Activated CD4-positive, alpha-beta T cell treated with anti-CD3 and anti-CD28 coated beads, Interleukin-2, amount 10 ng/mL, durations not matched to agents 7 days and 5 days (primary cell): ENCODE results near the gene YEATS2. TPM values are rescaled to one million over a fixed set of nuclear protein-coding genes. Genes with fewer than 3 reads are reported as not detected.
"Not testable (repeated sequence)": the region's sequence is repeated elsewhere in the genome, so short reads cannot be mapped to it uniquely, and the experiment has no call there.

ENCODE experiments used
- CTCF ChIA-PET: fragments of 350-600 bp; sonication (Branson Sonifier 250); formaldehyde crosslinking; loops from one replicate; lab custom pipeline; 2021; ENCODE audit warnings: antibody characterized with exemption; lab: Charles Lee
- POLR2A ChIA-PET: fragments of 350-600 bp; sonication (Branson Sonifier 250); formaldehyde crosslinking; loops from one replicate; lab custom pipeline; 2021; ENCODE audit warnings: antibody characterized with exemption; lab: Charles Lee
- DNase-seq: peaks from one replicate; pipeline ENCODE4 v3.0.0-alpha.2; 2020
- H3K27ac Mint-ChIP-seq: one replicate; pipeline ENCODE4 v1.8.0; 2021; ENCODE audit warnings: mild to moderate bottlenecking, moderate library complexity, mixed read lengths
- H3K27me3 Mint-ChIP-seq: one replicate; pipeline ENCODE4 v1.8.0; 2021; ENCODE audit warnings: mixed read lengths
- H3K36me3 Mint-ChIP-seq: one replicate; pipeline ENCODE4 v1.8.0; 2021; ENCODE audit warnings: low read depth, mixed read lengths
- H3K4me1 Mint-ChIP-seq: one replicate; pipeline ENCODE4 v1.8.0; 2021; ENCODE audit warnings: mixed read lengths
- H3K4me3 Mint-ChIP-seq: one replicate; pipeline ENCODE4 v1.8.0; 2021; ENCODE audit warnings: mild to moderate bottlenecking, moderate library complexity, mixed read lengths
- H3K9me3 Mint-ChIP-seq: one replicate; pipeline ENCODE4 v1.8.0; 2021; ENCODE audit warnings: mixed read lengths
- total RNA-seq, 2 experiments: library from RNA; stranded (reverse); gene quantifications; one replicate each; pipeline ENCODE4 v1.2.3, GENCODE V29; 2021

Gene YEATS2
- total RNA-seq, 2 experiments from 2014 or later: 48.2 to 48.7 TPM

GRCh38 chr3:183766107-183766506 lies 68.5 kb downstream of the YEATS2 start:
- Mint-ChIP-seq H3K27me3 (no peaks in the 10 kb centered on the region), H3K4me1 (peaks cover 25% of the 10 kb centered on the region), H3K27ac (peak overlapping the region; percentile 34), H3K36me3 (peaks cover 36% of the 10 kb centered on the region), H3K9me3 (no peaks in the 10 kb centered on the region), H3K4me3 (no peak overlapping the region)
- CTCF ChIA-PET: interaction anchor here (0.5 to 2.8 kb wide), 4 partner anchors 17 to 318 kb away, joined by 3 to 10 read pairs (median 6); no protein-coding TSS in a partner anchor
- POLR2A ChIA-PET: interaction anchor here (0.6 kb wide), 1 partner anchor 151 kb away, joined by 3 read pairs; no protein-coding TSS in a partner anchor
- DNase-seq: no peak

- DNase-seq: peak; percentile 83
- peaks cover 25% of the 10 kb centered on the region for H3K4me1 Mint-ChIP-seq
- no peak overlapping the region for H3K4me3 Mint-ChIP-seq
- peak overlapping the region; percentile 34 for H3K27ac Mint-ChIP-seq
- H3K27me3 Mint-ChIP-seq: no peaks in the 10 kb centered on the region
- POLR2A ChIA-PET: no interaction called here
- H3K9me3 Mint-ChIP-seq: no peaks in the 10 kb centered on the region
- H3K36me3 Mint-ChIP-seq: peaks cover 31% of the 10 kb centered on the region
- CTCF ChIA-PET: interaction anchor here (0.5 to 2.8 kb wide), 23 partner anchors 8 to 578 kb away, joined by 3 to 10 read pairs (median 3); partner anchors contain the start of gene KLHL24
These were observed 69.4 kb downstream of the YEATS2 start for GRCh38 chr3:183766745-183767606.

GRCh38 chr3:183768114-183768513 lies 70.5 kb downstream of the YEATS2 start:
- H3K9me3 Mint-ChIP-seq: no peaks in the 10 kb centered on the region
- CTCF ChIA-PET: interaction anchor here (0.9 kb wide), 1 partner anchor 17 kb away, joined by 3 read pairs; no protein-coding TSS in a partner anchor
- no peaks in the 10 kb centered on the region for H3K27me3 Mint-ChIP-seq
- H3K4me3 Mint-ChIP-seq: no peak overlapping the region
- no peak for DNase-seq
- peaks cover 25% of the 10 kb centered on the region for H3K36me3 Mint-ChIP-seq
- H3K4me1 Mint-ChIP-seq: peaks cover 25% of the 10 kb centered on the region
- POLR2A ChIA-PET: no interaction called here
- H3K27ac Mint-ChIP-seq: no peak overlapping the region

GRCh38 chr3:183769453-183769852 lies 71.9 kb downstream of the YEATS2 start:
- no peak for DNase-seq
- H3K27ac Mint-ChIP-seq: no peak overlapping the region
- POLR2A ChIA-PET: no interaction called here

GRCh38 chr3:183774631-183775030 lies 77.0 kb downstream of the YEATS2 start:
- Mint-ChIP-seq H3K4me1 (no peaks in the 10 kb centered on the region), H3K27ac (no peak overlapping the region), H3K4me3 (no peak overlapping the region), H3K27me3 (no peaks in the 10 kb centered on the region), H3K9me3 (no peaks in the 10 kb centered on the region), H3K36me3 (peaks cover 45% of the 10 kb centered on the region)
- POLR2A ChIA-PET: no interaction called here
- no peak for DNase-seq
- CTCF ChIA-PET: interaction anchor here (0.8 to 1.3 kb wide), 3 partner anchors 8 to 34 kb away, joined by 3 to 4 read pairs (median 4); no protein-coding TSS in a partner anchor

More at GRCh38 chr3:183769453-183769852, 71.9 kb downstream of the YEATS2 start:
- Mint-ChIP-seq H3K9me3 (no peaks in the 10 kb centered on the region), H3K4me1 (peaks cover 23% of the 10 kb centered on the region), H3K27me3 (no peaks in the 10 kb centered on the region), H3K36me3 (peaks cover 28% of the 10 kb centered on the region), H3K4me3 (no peak overlapping the region)
- CTCF ChIA-PET: no interaction called here

- Mint-ChIP-seq H3K27me3 (no peaks in the 10 kb centered on the region), H3K9me3 (no peaks in the 10 kb centered on the region), H3K4me3 (no peak overlapping the region), H3K36me3 (peaks cover 49% of the 10 kb centered on the region), H3K4me1 (no peaks in the 10 kb centered on the region), H3K27ac (no peak overlapping the region)
- POLR2A ChIA-PET: no interaction called here
- no peak for DNase-seq
- CTCF ChIA-PET: interaction anchor here (1.3 kb wide), 1 partner anchor 9 kb away, joined by 4 read pairs; no protein-coding TSS in a partner anchor
These were observed 78.2 kb downstream of the YEATS2 start for GRCh38 chr3:183775781-183776180.

- H3K4me3 Mint-ChIP-seq, POLR2A ChIA-PET, H3K4me1 Mint-ChIP-seq, DNase-seq, H3K27me3 Mint-ChIP-seq, H3K9me3 Mint-ChIP-seq, CTCF ChIA-PET: not testable (repeated sequence)
- peaks cover 53% of the 10 kb centered on the region for H3K36me3 Mint-ChIP-seq
- peak overlapping the region; percentile 13 for H3K27ac Mint-ChIP-seq
These were observed 78.9 kb downstream of the YEATS2 start for GRCh38 chr3:183776451-183776850.

GRCh38 chr3:183777016-183777618 lies 79.5 kb downstream of the YEATS2 start:
- ChIA-PET CTCF (no interaction called here), POLR2A (no interaction called here)
- H3K27me3 Mint-ChIP-seq: no peaks in the 10 kb centered on the region
- no peak overlapping the region for H3K4me3 Mint-ChIP-seq
- peaks cover 56% of the 10 kb centered on the region for H3K36me3 Mint-ChIP-seq
- no peaks in the 10 kb centered on the region for H3K9me3 Mint-ChIP-seq
- no peak for DNase-seq
- no peaks in the 10 kb centered on the region for H3K4me1 Mint-ChIP-seq
- H3K27ac Mint-ChIP-seq: no peak overlapping the region

GRCh38 chr3:183779896-183780465 lies 82.4 kb downstream of the YEATS2 start:
- H3K27me3 Mint-ChIP-seq: no peaks in the 10 kb centered on the region
- H3K9me3 Mint-ChIP-seq: no peaks in the 10 kb centered on the region
- H3K4me1 Mint-ChIP-seq: no peaks in the 10 kb centered on the region
- no peak for DNase-seq
- ChIA-PET POLR2A (no interaction called here), CTCF (no interaction called here)
- H3K4me3 Mint-ChIP-seq: no peak overlapping the region
- H3K27ac Mint-ChIP-seq: no peak overlapping the region
- peaks cover 67% of the 10 kb centered on the region for H3K36me3 Mint-ChIP-seq

GRCh38 chr3:183781246-183781645 lies 83.6 kb downstream of the YEATS2 start:
- H3K4me1 Mint-ChIP-seq: no peaks in the 10 kb centered on the region
- POLR2A ChIA-PET: interaction anchor here (0.5 kb wide), 1 partner anchor 63 kb away, joined by 3 read pairs; no protein-coding TSS in a partner anchor
- no peaks in the 10 kb centered on the region for H3K9me3 Mint-ChIP-seq
- no peak for DNase-seq
- H3K4me3 Mint-ChIP-seq: no peak overlapping the region
- no peaks in the 10 kb centered on the region for H3K27me3 Mint-ChIP-seq
- no peak overlapping the region for H3K27ac Mint-ChIP-seq
- H3K36me3 Mint-ChIP-seq: peaks cover 64% of the 10 kb centered on the region
- CTCF ChIA-PET: interaction anchor here (1.0 kb wide), 1 partner anchor 103 kb away, joined by 4 read pairs; the partner anchor contains the start of gene PARL

- DNase-seq: no peak
- ChIA-PET POLR2A (no interaction called here), CTCF (interaction anchor here (1.6 kb wide), 1 partner anchor 8 kb away, joined by 4 read pairs; no protein-coding TSS in a partner anchor)
- H3K27me3 Mint-ChIP-seq: no peaks in the 10 kb centered on the region
- no peak overlapping the region for H3K4me3 Mint-ChIP-seq
- no peaks in the 10 kb centered on the region for H3K9me3 Mint-ChIP-seq
- peaks cover 65% of the 10 kb centered on the region for H3K36me3 Mint-ChIP-seq
- H3K27ac Mint-ChIP-seq: no peak overlapping the region
- no peaks in the 10 kb centered on the region for H3K4me1 Mint-ChIP-seq
These were observed 85.1 kb downstream of the YEATS2 start for GRCh38 chr3:183782576-183783276.

GRCh38 chr3:183784503-183784902 lies 86.9 kb downstream of the YEATS2 start:
- H3K4me3 Mint-ChIP-seq, H3K27me3 Mint-ChIP-seq, DNase-seq, H3K9me3 Mint-ChIP-seq, H3K4me1 Mint-ChIP-seq, CTCF ChIA-PET, H3K27ac Mint-ChIP-seq, POLR2A ChIA-PET: not testable (repeated sequence)
- H3K36me3 Mint-ChIP-seq: peaks cover 59% of the 10 kb centered on the region
